Activated CD4-positive, CD25-positive, alpha-beta regulatory T cell treated with anti-CD3 and anti-CD28 coated beads, Interleukin-2, amount 50 U/mL, for 72 hours (primary cell): ENCODE measurements around the gene STX7.
A peak's percentile ranks its signal among the peaks of the same experiment; 100 is the strongest.
"Not testable (repeated sequence)": the region's sequence is repeated elsewhere in the genome, so short reads cannot be mapped to it uniquely, and the experiment has no call there.

Source experiments
- DNase-seq: peaks from one replicate; pipeline ENCODE4 v3.0.0; 2021

The STX7 gene, protein sequence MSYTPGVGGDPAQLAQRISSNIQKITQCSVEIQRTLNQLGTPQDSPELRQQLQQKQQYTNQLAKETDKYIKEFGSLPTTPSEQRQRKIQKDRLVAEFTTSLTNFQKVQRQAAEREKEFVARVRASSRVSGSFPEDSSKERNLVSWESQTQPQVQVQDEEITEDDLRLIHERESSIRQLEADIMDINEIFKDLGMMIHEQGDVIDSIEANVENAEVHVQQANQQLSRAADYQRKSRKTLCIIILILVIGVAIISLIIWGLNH

GRCh38 chr6:132512638-132513632 is at the start of gene STX7:
STX7 (minus strand) TSS chr6:132513116; CDS start chr6:132503530, 9,586 bp downstream.
- DNase-seq: peak; percentile 83

- DNase-seq: not testable (repeated sequence)
Measured at GRCh38 chr6:132560087-132560486, 47.2 kb upstream of the STX7 start.

DNA sequence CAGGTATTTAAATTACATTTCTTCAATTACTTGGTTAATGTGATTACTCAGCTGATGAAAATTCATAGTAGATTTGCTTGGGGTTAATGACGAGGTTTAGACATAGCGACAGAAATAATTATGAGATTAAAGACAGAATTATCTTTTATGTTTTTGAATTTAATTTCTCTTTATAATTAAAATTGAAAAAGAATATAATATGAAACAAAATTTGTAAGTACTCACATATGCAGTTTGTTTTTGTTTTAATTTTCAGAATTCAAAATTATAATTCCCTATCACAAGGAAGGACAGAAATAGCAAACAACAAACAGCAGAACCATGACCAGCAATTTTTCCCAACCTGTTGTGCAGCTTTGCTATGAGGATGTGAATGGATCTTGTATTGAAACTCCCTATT is 39.5 kb upstream of the STX7 start, which contains the start of gene TAAR8:
Gene TAAR8, plus strand, starts transcription at position 301 of the 400 bp plus-strand sequence. Its CDS starts 21 bp downstream, at position 322.
- DNase-seq: no peak

GRCh38 chr6:132551214-132551613 is 38.3 kb upstream of the STX7 start:
- DNase-seq: no peak

GRCh38 chr6:132548746-132549463 is 36.0 kb upstream of the STX7 start:
- DNase-seq: no peak

GRCh38 chr6:132544826-132545225 is 31.9 kb upstream of the STX7 start:
- no peak for DNase-seq

GRCh38 chr6:132537977-132538376 is 25.1 kb upstream of the STX7 start, which contains the start of gene TAAR9:
TAAR9 (plus strand) TSS chr6:132538277; CDS start chr6:132538290, 13 bp downstream.
- DNase-seq: no peak

GRCh38 chr6:132537145-132537544 is 24.2 kb upstream of the STX7 start:
- DNase-seq: no peak

GRCh38 chr6:132534546-132534945 is 21.6 kb upstream of the STX7 start:
- not testable (repeated sequence) for DNase-seq

DNA sequence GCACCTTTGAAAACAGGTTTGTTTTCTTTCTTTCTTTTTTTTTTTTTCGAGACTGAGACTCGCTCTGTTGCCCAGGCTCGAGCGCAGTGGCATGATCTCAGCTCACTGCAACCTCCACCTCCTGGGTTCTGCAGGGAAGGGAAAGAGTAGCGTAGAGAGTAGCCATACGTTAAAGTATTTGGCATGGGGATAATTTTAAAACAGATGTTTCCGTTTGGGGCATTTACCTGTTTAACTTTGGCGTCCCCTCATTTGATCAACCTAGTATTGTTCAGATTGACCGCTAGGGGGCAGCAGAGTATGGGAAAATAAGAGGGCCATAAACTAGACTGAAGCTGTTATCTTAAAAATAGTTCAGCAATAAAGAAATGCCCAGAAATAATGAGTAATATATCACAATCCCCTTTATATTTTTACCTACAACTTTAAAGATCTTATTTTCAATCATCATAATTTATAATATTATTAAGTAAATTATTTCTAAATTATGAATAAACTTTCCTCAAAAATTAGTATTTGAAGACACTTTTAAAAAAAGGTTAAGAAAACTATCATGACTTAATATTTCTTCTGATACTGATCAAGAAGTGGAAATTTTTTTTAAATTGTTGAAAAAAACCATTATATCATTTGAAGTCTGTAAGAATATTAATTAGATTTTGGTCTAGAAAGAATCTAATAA is 17.5 kb upstream of the STX7 start:
- DNase-seq: peak; percentile 67

- no peak for DNase-seq
Measured at GRCh38 chr6:132527791-132528190, 14.9 kb upstream of the STX7 start.

DNA sequence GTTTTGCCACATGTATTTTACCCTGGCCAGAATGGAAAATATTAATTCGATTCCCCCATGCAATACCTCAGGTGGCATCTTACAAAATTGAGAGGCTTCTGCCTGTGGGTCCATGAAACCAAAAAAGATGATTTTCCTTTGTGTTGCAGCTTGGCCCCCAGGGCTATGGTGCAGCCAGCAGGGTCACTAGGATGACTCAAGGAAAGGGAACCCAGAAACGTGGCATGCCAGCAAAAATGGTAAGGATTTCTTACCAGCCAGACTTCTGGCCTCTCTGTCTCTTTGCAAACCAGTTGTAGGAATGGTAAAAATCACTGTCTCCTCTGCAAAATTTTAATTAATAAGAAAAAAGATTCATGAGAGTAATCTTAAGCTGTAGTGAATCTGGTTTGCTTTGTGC is 13.5 kb upstream of the STX7 start:
- DNase-seq: no peak

GRCh38 chr6:132525866-132526265 is 12.9 kb upstream of the STX7 start:
- DNase-seq: no peak

DNA sequence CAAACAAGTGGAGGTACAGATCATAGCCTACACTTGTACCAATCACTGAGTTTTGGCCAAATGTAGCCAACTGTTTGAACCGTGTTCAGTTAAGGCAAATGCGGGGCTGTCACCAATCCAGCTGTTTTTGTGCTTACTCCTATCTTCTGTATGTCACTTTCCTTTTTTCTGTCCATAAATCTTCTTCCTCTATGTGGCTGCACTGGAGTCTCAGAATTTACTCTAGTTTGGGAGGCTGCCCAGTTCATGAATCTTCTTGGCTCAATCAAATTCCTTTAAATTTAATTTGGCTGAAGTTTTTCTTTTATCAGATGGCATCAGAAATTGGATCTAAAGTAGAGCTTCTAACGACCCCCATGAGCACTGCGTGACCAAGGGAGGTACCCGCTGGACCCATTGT is 11.7 kb upstream of the STX7 start:
- DNase-seq: no peak

DNA sequence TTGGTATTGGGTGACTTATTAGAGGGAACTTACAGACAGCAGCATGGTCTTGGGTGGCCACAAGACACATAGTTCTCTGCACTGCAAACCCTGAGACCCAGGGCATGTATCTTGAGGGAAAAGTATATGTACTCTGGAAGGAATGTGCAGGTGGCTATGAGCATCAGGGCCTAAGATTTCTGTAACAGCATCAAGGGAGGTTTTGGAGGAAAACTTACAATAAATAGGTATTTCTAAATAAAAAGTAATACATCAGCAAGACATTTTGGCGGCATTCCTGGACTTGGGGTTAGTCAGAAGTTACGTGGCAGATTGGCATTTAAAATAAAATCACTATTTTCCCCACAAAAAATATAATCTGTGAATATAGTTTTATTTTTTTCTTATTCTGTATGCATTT is 8.0 kb upstream of the STX7 start:
- DNase-seq: no peak

- no peak for DNase-seq
Measured at GRCh38 chr6:132515386-132515785, 2.5 kb upstream of the STX7 start.

DNA sequence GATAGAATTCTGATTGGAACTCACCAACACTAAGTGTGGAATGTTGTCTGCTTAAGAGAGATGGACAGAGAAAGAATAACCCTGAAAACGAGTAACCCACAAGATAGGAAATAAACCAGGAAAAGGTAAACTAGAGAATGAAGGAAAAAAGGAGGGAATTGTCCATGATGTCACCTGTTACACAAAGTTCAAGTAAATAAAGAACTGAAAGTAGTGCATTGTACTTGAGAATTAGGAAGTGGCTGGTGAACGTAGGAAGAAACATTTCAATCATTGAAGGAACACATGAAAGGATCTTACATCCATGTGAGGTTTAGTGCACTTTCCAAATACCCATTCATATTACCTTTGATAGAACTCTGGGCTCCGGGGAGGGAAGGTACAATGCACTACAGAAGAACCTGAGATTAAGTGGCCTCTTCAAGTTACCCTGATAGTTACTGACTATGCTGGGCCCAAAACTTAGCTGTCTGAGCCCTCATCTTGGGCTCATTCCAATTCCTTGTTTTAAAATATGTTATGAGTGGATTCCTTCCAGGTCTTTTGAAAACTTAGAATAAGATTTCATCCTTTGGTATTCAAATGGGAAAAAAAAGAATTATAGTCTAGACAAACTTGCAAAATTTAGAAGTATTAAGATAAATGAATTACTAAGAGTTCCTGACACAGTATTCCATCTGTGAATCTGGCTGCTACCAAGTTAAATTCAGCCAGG is 1.1 kb upstream of the STX7 start:
- DNase-seq: no peak

- DNase-seq: no peak
Measured at GRCh38 chr6:132512342-132512637, 626 bp downstream of the STX7 start.

GRCh38 chr6:132511831-132512220 is 1.1 kb downstream of the STX7 start:
- DNase-seq: no peak

DNA sequence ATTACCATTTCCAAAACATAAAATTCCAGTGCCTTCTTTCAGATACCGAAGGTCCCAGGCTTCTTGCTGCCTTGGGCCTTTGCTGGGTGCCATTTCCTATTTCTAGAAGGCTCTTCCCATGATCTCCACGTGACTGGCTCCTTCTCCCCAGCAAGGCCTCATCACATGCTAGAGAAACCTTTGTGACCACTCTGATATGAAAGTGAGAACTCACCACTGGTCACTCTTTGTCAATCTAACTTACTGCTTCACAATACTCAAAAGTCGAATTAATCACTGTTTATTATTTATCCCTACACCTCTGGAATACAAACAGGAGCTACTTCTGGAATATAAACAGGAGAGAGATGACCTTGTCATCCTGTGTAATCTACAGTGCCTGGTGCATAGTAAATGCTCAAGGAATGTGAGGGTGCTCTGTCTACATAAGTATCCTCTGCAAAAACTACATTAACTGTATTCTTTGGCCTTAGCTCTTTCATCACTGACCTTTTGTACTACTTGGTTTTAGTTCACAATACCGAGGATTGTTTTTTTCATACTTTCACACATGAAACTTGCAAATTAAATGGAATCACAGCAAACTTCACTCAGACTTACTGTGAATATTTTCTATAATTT is 1.6 kb downstream of the STX7 start:
- DNase-seq: no peak
